DMS 273 treated with DMSO at 0.1 percent for 48 hours (cell line): ENCODE measurements around the gene AREL1.

ENCODE experiments used
- DNase-seq: peaks from one replicate; lab custom pipeline; 2025; lab: John Stamatoyannopoulos, UW

Gene AREL1

GRCh38 chr14:74697543-74697942 lies 15.3 kb downstream of the AREL1 start:
- no peak for DNase-seq

GRCh38 chr14:74697011-74697410 lies 15.9 kb downstream of the AREL1 start:
- no peak for DNase-seq

GRCh38 chr14:74695406-74695805 lies 17.5 kb downstream of the AREL1 start:
- DNase-seq, result no peak

- no peak for DNase-seq
Observed at GRCh38 chr14:74693191-74693590, 19.7 kb downstream of the AREL1 start.

- DNase-seq, result no peak
Observed at GRCh38 chr14:74691456-74691855, 21.4 kb downstream of the AREL1 start.

- DNase-seq, result no peak
Observed at GRCh38 chr14:74685921-74686678, 26.8 kb downstream of the AREL1 start.

- no peak for DNase-seq
Observed at GRCh38 chr14:74685056-74685455, 27.8 kb downstream of the AREL1 start.

GRCh38 chr14:74684434-74684833 lies 28.4 kb downstream of the AREL1 start:
- DNase-seq, result no peak

- DNase-seq, result no peak
Observed at GRCh38 chr14:74683406-74683805, 29.5 kb downstream of the AREL1 start.

- DNase-seq, result no peak
Observed at GRCh38 chr14:74682169-74682952, 30.5 kb downstream of the AREL1 start.

- DNase-seq, result no peak
Observed at GRCh38 chr14:74675219-74675618, 37.7 kb downstream of the AREL1 start.

GRCh38 chr14:74673768-74674167 lies 39.1 kb downstream of the AREL1 start:
- no peak for DNase-seq

- no peak for DNase-seq
Observed at GRCh38 chr14:74671789-74672188, 41.1 kb downstream of the AREL1 start.

GRCh38 chr14:74670726-74671411 lies 42.0 kb downstream of the AREL1 start:
- no peak for DNase-seq

- no peak for DNase-seq
Observed at GRCh38 chr14:74669846-74670245, 43.0 kb downstream of the AREL1 start.

GRCh38 chr14:74669256-74669655 lies 43.6 kb downstream of the AREL1 start:
- no peak for DNase-seq

GRCh38 chr14:74667758-74668157 lies 45.1 kb downstream of the AREL1 start:
- DNase-seq, result no peak

GRCh38 chr14:74664717-74665116 lies 48.2 kb downstream of the AREL1 start:
- no peak for DNase-seq

GRCh38 chr14:74663884-74664283 lies 49.0 kb downstream of the AREL1 start:
- no peak for DNase-seq

GRCh38 chr14:74661726-74662450 lies 51.0 kb downstream of the AREL1 start:
- no peak for DNase-seq

GRCh38 chr14:74660863-74661262 lies 52.0 kb downstream of the AREL1 start:
- DNase-seq, result no peak

- no peak for DNase-seq
Observed at GRCh38 chr14:74660167-74660566, 52.7 kb downstream of the AREL1 start.
